ENCODE measurements around the gene CES2.

The CES2 gene

GRCh38 chr16:66931665-66932064 lies 3.7 kb upstream of the CES2 start:
- Histone ChIP-seq H2BK12ac (ENCODE audit: low read length in 2 of 2) (no peak overlapping the region), H3K79me1 (replicated peaks; ENCODE audit: low read length, poor library complexity, severe bottlenecking) (peaks cover 16% of the 10 kb centered on the region), H3K27me3 (ENCODE audit: control insufficient read depth in 1 of 2, insufficient read depth in 1 of 2, low read length in 2 of 2) (no peaks in the 10 kb centered on the region), H3K18ac (ENCODE audit: low read depth in 1 of 2, low read length in 2 of 2) (no peak overlapping the region), H2BK15ac (ENCODE audit: low read depth, poor library complexity, severe bottlenecking) (no peak overlapping the region), H4K8ac (ENCODE audit: low read length) (no peak overlapping the region), H3K36me3 (ENCODE audit: control insufficient read depth in 1 of 2, insufficient read depth in 2 of 2, low read depth in 1 of 2, low read length in 2 of 2) (peaks cover 14 to 15% of the 10 kb centered on the region in 2 experiments), H2BK120ac (ENCODE audit: low read depth, low read length) (no peak overlapping the region), H3K14ac (ENCODE audit: low read length in 2 of 2) (no peak overlapping the region), H3K9ac (ENCODE audit: low read length) (no peak overlapping the region), H4K91ac (ENCODE audit: low read length) (no peak overlapping the region), H3K23ac (ENCODE audit: low read length in 2 of 2) (no peak overlapping the region), H2BK5ac (ENCODE audit: low read depth, low read length, poor library complexity, severe bottlenecking) (no peak overlapping the region), H3K4me2 (ENCODE audit: low read length, poor library complexity, severe bottlenecking) (no peak overlapping the region), H2AFZ (ENCODE audit: low read depth, low read length) (no peak overlapping the region), H3K9me3 (ENCODE audit: control insufficient read depth, low read length) (no peaks in the 10 kb centered on the region), H3K4me3 (ENCODE audit: insufficient read depth in 1 of 2, low read depth in 1 of 2, low read length in 2 of 2) (no peak overlapping the region), H2AK5ac (ENCODE audit: low read length, severe bottlenecking) (no peak overlapping the region), H3K4me1 (ENCODE audit: control insufficient read depth, insufficient read depth, low read depth, low read length) (peaks cover 47% of the 10 kb centered on the region), H3K4ac (ENCODE audit: low read depth in 1 of 2, low read length in 2 of 2) (no peak overlapping the region), H3K27ac (ENCODE audit: low read length, poor library complexity, severe bottlenecking) (no peak overlapping the region)
- no peak for DNase-seq
- 96% methylated on average over 2 of the region's 2 CpGs for WGBS

- H2BK12ac ChIP-seq (ENCODE audit: low read length in 2 of 2): no peak overlapping the region
Measured at GRCh38 chr16:66932076-66932475, 3.2 kb upstream of the CES2 start.

GRCh38 chr16:66933776-66934137 lies 1.6 kb upstream of the CES2 start:
- H3K27me3 ChIP-seq (ENCODE audit: control insufficient read depth in 1 of 2, insufficient read depth in 1 of 2, low read length in 2 of 2): no peaks in the 10 kb centered on the region
- peak overlapping the region; percentile 15 for H2BK5ac ChIP-seq (ENCODE audit: low read depth, low read length, poor library complexity, severe bottlenecking)
- H2AK5ac ChIP-seq (ENCODE audit: low read length, severe bottlenecking): peak overlapping the region; percentile 68
- H3K79me1 ChIP-seq (replicated peaks; ENCODE audit: low read length, poor library complexity, severe bottlenecking): peaks cover 27% of the 10 kb centered on the region
- H2BK120ac ChIP-seq (ENCODE audit: low read depth, low read length): peak overlapping the region; percentile 69
- H4K91ac ChIP-seq (ENCODE audit: low read length): peak overlapping the region; percentile 94
- peak overlapping the region; percentile 71 for H2BK15ac ChIP-seq (ENCODE audit: low read depth, poor library complexity, severe bottlenecking)
- peak overlapping the region; percentile 40 for H3K27ac ChIP-seq (ENCODE audit: low read length, poor library complexity, severe bottlenecking)
- H3K4me3 ChIP-seq (ENCODE audit: insufficient read depth in 1 of 2, low read depth in 1 of 2, low read length in 2 of 2): peak overlapping the region; percentile 94 to 99
- H3K4me1 ChIP-seq (ENCODE audit: control insufficient read depth, insufficient read depth, low read depth, low read length): peaks cover 29% of the 10 kb centered on the region
- H2AFZ ChIP-seq (ENCODE audit: low read depth, low read length): peak overlapping the region; percentile 67
- peak overlapping the region; percentile 65 for H3K4me2 ChIP-seq (ENCODE audit: low read length, poor library complexity, severe bottlenecking)
- H3K18ac ChIP-seq (ENCODE audit: low read depth in 1 of 2, low read length in 2 of 2): peak overlapping the region; percentile 86 to 98
- peak overlapping the region; percentile 100 for H3K9ac ChIP-seq (ENCODE audit: low read length)
- peak overlapping the region; percentile 96 for H4K8ac ChIP-seq (ENCODE audit: low read length)
- H3K9me3 ChIP-seq (ENCODE audit: control insufficient read depth, low read length): no peaks in the 10 kb centered on the region
- no peak for DNase-seq
- H3K23ac ChIP-seq (ENCODE audit: low read length in 2 of 2): peak overlapping the region in 1 of 2 experiments; percentile 34
- H3K36me3 ChIP-seq (ENCODE audit: control insufficient read depth in 1 of 2, insufficient read depth in 2 of 2, low read depth in 1 of 2, low read length in 2 of 2): peaks cover 26 to 35% of the 10 kb centered on the region in 2 experiments
- WGBS: 4% methylated on average over 9 of the region's 12 CpGs
- H3K4ac ChIP-seq (ENCODE audit: low read depth in 1 of 2, low read length in 2 of 2): peak overlapping the region; percentile 57 to 95
- peak overlapping the region in 1 of 2 experiments; percentile 87 for H3K14ac ChIP-seq (ENCODE audit: low read length in 2 of 2)
- H2BK12ac ChIP-seq (ENCODE audit: low read length in 2 of 2): peak overlapping the region in 1 of 2 experiments; percentile 24

More at GRCh38 chr16:66932076-66932475, 3.2 kb upstream of the CES2 start:
- Histone ChIP-seq H2AFZ (ENCODE audit: low read depth, low read length) (no peak overlapping the region), H3K4me3 (ENCODE audit: insufficient read depth in 1 of 2, low read depth in 1 of 2, low read length in 2 of 2) (no peak overlapping the region), H3K27me3 (ENCODE audit: control insufficient read depth in 1 of 2, insufficient read depth in 1 of 2, low read length in 2 of 2) (no peaks in the 10 kb centered on the region), H3K9ac (ENCODE audit: low read length) (no peak overlapping the region), H3K79me1 (replicated peaks; ENCODE audit: low read length, poor library complexity, severe bottlenecking) (peaks cover 16% of the 10 kb centered on the region), H3K4ac (ENCODE audit: low read depth in 1 of 2, low read length in 2 of 2) (no peak overlapping the region), H3K9me3 (ENCODE audit: control insufficient read depth, low read length) (no peaks in the 10 kb centered on the region), H3K4me2 (ENCODE audit: low read length, poor library complexity, severe bottlenecking) (no peak overlapping the region), H2AK5ac (ENCODE audit: low read length, severe bottlenecking) (no peak overlapping the region), H2BK5ac (ENCODE audit: low read depth, low read length, poor library complexity, severe bottlenecking) (no peak overlapping the region), H4K8ac (ENCODE audit: low read length) (no peak overlapping the region), H3K23ac (ENCODE audit: low read length in 2 of 2) (no peak overlapping the region), H2BK120ac (ENCODE audit: low read depth, low read length) (no peak overlapping the region), H3K36me3 (ENCODE audit: control insufficient read depth in 1 of 2, insufficient read depth in 2 of 2, low read depth in 1 of 2, low read length in 2 of 2) (peaks cover 14 to 18% of the 10 kb centered on the region in 2 experiments), H3K18ac (ENCODE audit: low read depth in 1 of 2, low read length in 2 of 2) (no peak overlapping the region), H2BK15ac (ENCODE audit: low read depth, poor library complexity, severe bottlenecking) (no peak overlapping the region), H4K91ac (ENCODE audit: low read length) (no peak overlapping the region), H3K27ac (ENCODE audit: low read length, poor library complexity, severe bottlenecking) (no peak overlapping the region), H3K4me1 (ENCODE audit: control insufficient read depth, insufficient read depth, low read depth, low read length) (peaks cover 43% of the 10 kb centered on the region), H3K14ac (ENCODE audit: low read length in 2 of 2) (no peak overlapping the region)
- 95% methylated on average over 4 of the region's 4 CpGs for WGBS
- no peak for DNase-seq

- Histone ChIP-seq H3K36me3 (ENCODE audit: control insufficient read depth in 1 of 2, insufficient read depth in 2 of 2, low read depth in 1 of 2, low read length in 2 of 2) (peaks cover 31 to 40% of the 10 kb centered on the region in 2 experiments), H4K8ac (ENCODE audit: low read length) (peak within 1 kb of the TSS; percentile 96), H2BK5ac (ENCODE audit: low read depth, low read length, poor library complexity, severe bottlenecking) (peak within 1 kb of the TSS; percentile 15), H3K79me1 (replicated peaks; ENCODE audit: low read length, poor library complexity, severe bottlenecking) (peaks cover 32% of the 10 kb centered on the region), H2BK12ac (ENCODE audit: low read length in 2 of 2) (peak within 1 kb of the TSS in 1 of 2 experiments; percentile 83), H2BK15ac (ENCODE audit: low read depth, poor library complexity, severe bottlenecking) (peak within 1 kb of the TSS; percentile 71), H3K4me3 (ENCODE audit: insufficient read depth in 1 of 2, low read depth in 1 of 2, low read length in 2 of 2) (peak within 1 kb of the TSS; percentile 94 to 99), H2AK5ac (ENCODE audit: low read length, severe bottlenecking) (peak within 1 kb of the TSS; percentile 68), H3K4ac (ENCODE audit: low read depth in 1 of 2, low read length in 2 of 2) (peak within 1 kb of the TSS; percentile 95 to 96), H3K9ac (ENCODE audit: low read length) (peak within 1 kb of the TSS; percentile 100), H3K14ac (ENCODE audit: low read length in 2 of 2) (peak within 1 kb of the TSS in 1 of 2 experiments; percentile 98), H3K9me3 (ENCODE audit: control insufficient read depth, low read length) (no peaks in the 10 kb centered on the region), H3K18ac (ENCODE audit: low read depth in 1 of 2, low read length in 2 of 2) (peak within 1 kb of the TSS; percentile 98), H3K27ac (ENCODE audit: low read length, poor library complexity, severe bottlenecking) (peak within 1 kb of the TSS; percentile 74), H2AFZ (ENCODE audit: low read depth, low read length) (peak within 1 kb of the TSS; percentile 67), H3K23ac (ENCODE audit: low read length in 2 of 2) (peak within 1 kb of the TSS in 1 of 2 experiments; percentile 70), H3K27me3 (ENCODE audit: control insufficient read depth in 1 of 2, insufficient read depth in 1 of 2, low read length in 2 of 2) (no peaks in the 10 kb centered on the region), H4K91ac (ENCODE audit: low read length) (peak within 1 kb of the TSS; percentile 94), H3K4me1 (ENCODE audit: control insufficient read depth, insufficient read depth, low read depth, low read length) (peaks cover 29% of the 10 kb centered on the region), H3K4me2 (ENCODE audit: low read length, poor library complexity, severe bottlenecking) (peak within 1 kb of the TSS; percentile 65), H2BK120ac (ENCODE audit: low read depth, low read length) (peak within 1 kb of the TSS; percentile 69)
- peak; percentile 89 for DNase-seq
- WGBS: under 1% methylated on average over 58 of the region's 76 CpGs
Measured at GRCh38 chr16:66934138-66934838, 1.0 kb upstream of the CES2 start, which contains the start of gene CIAO2B. TSS of gene CIAO2B (minus strand) at chr16:66934402. CDS start at chr16:66934364, 38 bp downstream.

Measured in mesenchymal stem cell (in vitro differentiated cells and primary cell).